NT2/D1 (cell line): ENCODE data around the gene RUBCN.

Experiments
- SUZ12 ChIP-seq: IDR thresholded peaks from 2 replicates; pipeline ENCODE4 v1.6.1; 2011; ENCODE audit not compliant: insufficient read length, insufficient read depth; ENCODE audit errors: extremely low read depth
- ZNF274 ChIP-seq: IDR thresholded peaks from 2 replicates; pipeline ENCODE4 v1.6.1; 2011; ENCODE audit warnings: mild to moderate bottlenecking, low read depth, low read length

GRCh38 chr3:197694251-197694650 is 42.5 kb downstream of the RUBCN start:
- no peak for TF ChIP-seq ZNF274
- no peak for TF ChIP-seq SUZ12
